ENCODE measurements around the gene CTRB1.

DNA sequence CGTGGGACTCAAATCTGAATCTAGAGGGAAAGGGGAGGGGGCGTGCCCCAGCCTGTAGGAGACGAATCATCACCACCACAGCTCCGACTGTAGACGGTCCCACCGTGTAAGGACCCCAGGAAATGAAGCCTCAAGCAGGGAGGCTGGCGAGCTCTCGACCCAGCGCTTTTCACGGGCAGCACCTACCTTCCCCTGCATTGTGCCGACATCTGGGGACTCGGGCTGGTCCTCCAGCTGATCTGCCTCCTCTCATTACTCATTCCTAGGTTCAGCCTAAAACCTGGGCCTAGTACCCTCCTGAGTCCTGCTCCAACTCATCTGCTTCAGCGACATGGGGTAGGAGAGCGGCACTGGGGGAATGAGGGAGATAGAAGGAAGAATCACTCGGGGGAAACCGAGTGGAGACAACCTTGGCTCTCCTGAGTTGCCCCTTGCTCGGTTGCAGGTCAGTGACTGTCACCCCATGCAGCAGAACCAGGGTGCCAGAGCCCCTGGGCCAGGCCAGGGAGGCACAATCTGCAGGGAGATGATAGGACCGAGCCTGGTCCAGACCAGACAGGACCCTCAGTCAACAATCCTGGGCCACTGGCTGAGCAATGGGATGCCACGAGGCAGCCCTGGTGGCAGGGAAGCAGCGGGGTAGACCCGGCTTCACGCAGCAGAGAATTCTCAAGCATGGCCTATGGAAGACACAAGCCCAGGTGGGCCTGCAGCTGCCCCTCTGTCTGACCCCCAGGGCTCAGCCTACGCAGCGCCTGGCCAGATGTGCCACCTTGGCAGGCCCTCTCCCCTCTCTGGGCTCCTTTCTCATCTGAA is 33.5 kb downstream of the CTRB1 start:
- TF ChIP-seq, protein P1, sequence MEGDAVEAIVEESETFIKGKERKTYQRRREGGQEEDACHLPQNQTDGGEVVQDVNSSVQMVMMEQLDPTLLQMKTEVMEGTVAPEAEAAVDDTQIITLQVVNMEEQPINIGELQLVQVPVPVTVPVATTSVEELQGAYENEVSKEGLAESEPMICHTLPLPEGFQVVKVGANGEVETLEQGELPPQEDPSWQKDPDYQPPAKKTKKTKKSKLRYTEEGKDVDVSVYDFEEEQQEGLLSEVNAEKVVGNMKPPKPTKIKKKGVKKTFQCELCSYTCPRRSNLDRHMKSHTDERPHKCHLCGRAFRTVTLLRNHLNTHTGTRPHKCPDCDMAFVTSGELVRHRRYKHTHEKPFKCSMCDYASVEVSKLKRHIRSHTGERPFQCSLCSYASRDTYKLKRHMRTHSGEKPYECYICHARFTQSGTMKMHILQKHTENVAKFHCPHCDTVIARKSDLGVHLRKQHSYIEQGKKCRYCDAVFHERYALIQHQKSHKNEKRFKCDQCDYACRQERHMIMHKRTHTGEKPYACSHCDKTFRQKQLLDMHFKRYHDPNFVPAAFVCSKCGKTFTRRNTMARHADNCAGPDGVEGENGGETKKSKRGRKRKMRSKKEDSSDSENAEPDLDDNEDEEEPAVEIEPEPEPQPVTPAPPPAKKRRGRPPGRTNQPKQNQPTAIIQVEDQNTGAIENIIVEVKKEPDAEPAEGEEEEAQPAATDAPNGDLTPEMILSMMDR (IDR thresholded peaks at IDR 0.05 in 8 of 11, conservative IDR thresholded peaks at IDR 0.05 in 3 of 11) = no peak
- TF ChIP-seq POLR2A (IDR thresholded peaks at IDR 0.05) = no peak
